IMR-90 (cell line): ENCODE measurements around the gene SYTL2. TPM values are rescaled to one million over a fixed set of nuclear protein-coding genes. Genes with fewer than 3 reads are reported as not detected.

Experiments
- ATAC-seq: fragments of 200-7000 bp; cut with Tn5 transposase; 2 replicates; pipeline ENCODE4 v1.9.1; 2020; ENCODE audit warnings: low read depth, mild to moderate bottlenecking, moderate library complexity
- BruUV-seq: library from RNA; stranded (reverse); fragments of 400-500 nt; replicated peaks from 2 replicates; lab custom pipeline; 2021; lab: Mats Ljungman, UMichigan
- CTCF ChIA-PET: fragments of 300-600 bp; formaldehyde crosslinking; extraction: SDS; loops from one replicate; lab custom pipeline; 2021; ENCODE audit warnings: antibody characterized with exemption; lab: Yijun Ruan, JAX
- POLR2A ChIA-PET: fragments of 300-600 bp; sonication (Branson Sonifier 250); formaldehyde crosslinking; loops from one replicate; lab custom pipeline; 2022; ENCODE audit warnings: antibody characterized with exemption; ENCODE audit not compliant: unreplicated experiment; lab: Charles Lee
- DNase-seq: peaks from one replicate; pipeline ENCODE4 v3.0.0; 2013
- H2AFZ ChIP-seq: replicated peaks from 2 replicates; pipeline ENCODE3; 2013; ENCODE audit warnings: low read length, mild to moderate bottlenecking; ENCODE audit not compliant: poor library complexity
- H2AK5ac ChIP-seq: 2 replicates; pipeline ENCODE4 v1.6.1; 2013; ENCODE audit warnings: low read depth, low read length, inconsistent platforms
- H2AK9ac ChIP-seq: replicated peaks from 2 replicates; pipeline ENCODE3; 2013; ENCODE audit warnings: mild to moderate bottlenecking, low read depth, low read length, moderate library complexity; ENCODE audit not compliant: poor library complexity
- H2BK120ac ChIP-seq: 2 replicates; pipeline ENCODE4 v1.6.1; 2013; ENCODE audit warnings: low read depth, low read length, inconsistent platforms
- H2BK15ac ChIP-seq: 3 replicates; pipeline ENCODE4 v1.6.1; 2013; ENCODE audit warnings: low read depth, low read length, inconsistent platforms
- H2BK20ac ChIP-seq: 2 replicates; pipeline ENCODE4 v1.6.1; 2013; ENCODE audit warnings: low read depth, mild to moderate bottlenecking, inconsistent platforms, low read length, moderate library complexity
- H2BK5ac ChIP-seq: 2 replicates; pipeline ENCODE4 v1.6.1; 2013; ENCODE audit warnings: mild to moderate bottlenecking, low read depth, low read length, inconsistent platforms; ENCODE audit not compliant: poor library complexity, severe bottlenecking
- H3K14ac ChIP-seq: replicated peaks from 2 replicates; pipeline ENCODE4 v1.6.1; 2013; ENCODE audit warnings: low read depth, low read length, inconsistent platforms
- H3K18ac ChIP-seq: 2 replicates; pipeline ENCODE4 v1.6.1; 2013; ENCODE audit warnings: low read depth, low read length, control low read depth
- H3K23ac ChIP-seq: 2 replicates; pipeline ENCODE4 v1.6.1; 2013; ENCODE audit warnings: low read depth, low read length, inconsistent platforms
- H3K27ac ChIP-seq: 2 replicates; pipeline ENCODE4 v1.5.1; 2013; ENCODE audit warnings: mild to moderate bottlenecking, control low read depth, low read length; ENCODE audit not compliant: insufficient read depth
- H3K27me3 ChIP-seq: 2 replicates; pipeline ENCODE4 v1.6.1; 2013; ENCODE audit warnings: low read length; ENCODE audit not compliant: control insufficient read depth, insufficient read depth
- H3K36me3 ChIP-seq: 2 replicates; pipeline ENCODE4 v1.6.1; 2013; ENCODE audit warnings: low read length, mixed read lengths; ENCODE audit not compliant: control insufficient read depth, insufficient read depth
- H3K4ac ChIP-seq: 2 replicates; pipeline ENCODE4 v1.6.1; 2013; ENCODE audit warnings: low read depth, low read length, inconsistent platforms
- H3K4me1 ChIP-seq: 2 replicates; pipeline ENCODE4 v1.6.1; 2013; ENCODE audit warnings: low read length, mixed read lengths; ENCODE audit not compliant: control insufficient read depth, insufficient read depth
- H3K4me2 ChIP-seq: 2 replicates; pipeline ENCODE4 v1.6.1; 2013; ENCODE audit warnings: low read depth, mild to moderate bottlenecking, control low read depth, low read length, moderate library complexity
- H3K4me3 ChIP-seq: 2 replicates; pipeline ENCODE4 v1.5.1; 2013; ENCODE audit warnings: low read depth, mild to moderate bottlenecking, control low read depth, low read length, moderate library complexity; ENCODE audit not compliant: insufficient read depth
- H3K56ac ChIP-seq: 2 replicates; pipeline ENCODE4 v1.6.1; 2013; ENCODE audit warnings: low read length, inconsistent platforms; ENCODE audit not compliant: insufficient read depth; ENCODE audit errors: extremely low read depth
- H3K79me1 ChIP-seq, 2 experiments: 2 replicates each; pipeline ENCODE4 v1.6.1; 2013; ENCODE audit warnings: low read length in 2 of 2, inconsistent platforms in 1 of 2, low read depth in 1 of 2
- H3K9ac ChIP-seq: 2 replicates; pipeline ENCODE4 v1.6.1; 2013; ENCODE audit warnings: low read depth, low read length, control low read depth
- H3K9me1 ChIP-seq: 2 replicates; pipeline ENCODE4 v1.6.1; 2013; ENCODE audit warnings: low read length, inconsistent platforms; ENCODE audit not compliant: insufficient read depth
- H3K9me3 ChIP-seq: 2 replicates; pipeline ENCODE4 v1.6.1; 2013; ENCODE audit warnings: low read length; ENCODE audit not compliant: control insufficient read depth, insufficient read depth
- H4K20me1 ChIP-seq: 2 replicates; pipeline ENCODE4 v1.6.1; 2013; ENCODE audit warnings: low read length, inconsistent platforms; ENCODE audit not compliant: insufficient read depth
- H4K5ac ChIP-seq: 2 replicates; pipeline ENCODE4 v1.6.1; 2013; ENCODE audit warnings: mild to moderate bottlenecking, low read depth, low read length, control low read depth
- H4K8ac ChIP-seq, 2 experiments: 2 replicates each; pipeline ENCODE4 v1.6.1; 2013; ENCODE audit warnings: low read depth in 2 of 2, low read length in 2 of 2, control low read depth in 1 of 2, inconsistent platforms in 1 of 2
- H4K91ac ChIP-seq: 2 replicates; pipeline ENCODE4 v1.6.1; 2013; ENCODE audit warnings: low read depth, low read length, inconsistent platforms; ENCODE audit not compliant: insufficient read depth
- CHD1 ChIP-seq: IDR thresholded peaks from 2 replicates; pipeline ENCODE4 v1.6.1; 2012; ENCODE audit warnings: low read depth, low read length, improper control_type of control experiment
- FOS ChIP-seq: fragments of 150-350 bp; IDR thresholded peaks from 2 replicates; pipeline ENCODE4 v1.6.1; 2016; ENCODE audit warnings: low read depth, low read length
- MXI1 ChIP-seq: IDR thresholded peaks from 2 replicates; pipeline ENCODE4 v1.6.1; 2012; ENCODE audit warnings: low read depth, mild to moderate bottlenecking, low read length, moderate library complexity, borderline replicate concordance
- RCOR1 ChIP-seq: IDR thresholded peaks from 2 replicates; pipeline ENCODE4 v1.6.1; 2012; ENCODE audit warnings: mild to moderate bottlenecking, low read length, improper control_type of control experiment; ENCODE audit not compliant: insufficient replicate concordance
- WGBS, 2 experiments: methylation state at CpG; one replicate each; pipeline versions ENCODE4 v1.1.5 to v1.1.7; 2013; ENCODE audit warnings: missing lambda C conversion rate in 2 of 2; ENCODE audit not compliant: insufficient read length in 1 of 2; ENCODE audit errors: extremely low coverage in 2 of 2; 5-methylcytosine and 5-hydroxymethylcytosine counted together
- dilution Hi-C: fragments of 300-500 bp; cut with HindIII; formaldehyde crosslinking; loops from one replicate; pipeline ENCODE4 v1.14.3; 2018; ENCODE audit warnings: low sequenced_read_pairs; ENCODE audit not compliant: unreplicated experiment
- in situ Hi-C: fragments of 300-500 bp; cut with MboI; formaldehyde crosslinking; loops from 3 replicates; pipeline ENCODE4 v1.14.3; 2019; ENCODE audit warnings: low sequenced_read_pairs, inconsistent platforms, mixed read lengths
- intact Hi-C: fragments of 100-400 bp; cut with micrococcal nuclease; formaldehyde crosslinking; loops from 2 replicates; pipeline ENCODE4 v1.10.0; 2022
- polyA plus RNA-seq, 3 experiments: library from polyadenylated mRNA; depleted of rRNA; stranded (reverse); fragments of >200 nt; gene quantifications; 2 replicates each; pipeline ENCODE4 v1.2.3, GENCODE V29; 2012; ENCODE audit warnings: low replicate concordance in 1 of 3
- total RNA-seq: library from RNA; depleted of rRNA; stranded (reverse); fragments of >200 nt; gene quantifications from 2 replicates; pipeline ENCODE4 v1.2.3, GENCODE V29; 2012

The SYTL2 gene
- total and polyA plus RNA-seq, 2 of the 4 experiments (the other 2 are of a cell fraction) = 45.2 to 70.0 TPM

- H2AFZ ChIP-seq = no peak overlapping the region
- 0 out of 2 replicates have a peak overlapping the region, but pooled peaks have one; percentile 20 for H3K4ac ChIP-seq
- in situ Hi-C loops (no loop called here), dilution Hi-C loops (no loop called here), intact Hi-C loops (no loop called here)
- H4K20me1 ChIP-seq = no peaks in the 10 kb centered on the region
- peak overlapping the region; percentile 77 for H2AK5ac ChIP-seq
- H3K4me1 ChIP-seq = peaks cover 13% of the 10 kb centered on the region
- peak overlapping the region; percentile 50 for H2BK120ac ChIP-seq
- no peak overlapping the region for H4K8ac ChIP-seq
- DNase-seq = no peak
- no peak for ATAC-seq
- H4K91ac ChIP-seq = peak overlapping the region; percentile 4; the same call in 1 of the 2 replicates
- peaks cover 4% of the 10 kb centered on the region for H3K9me1 ChIP-seq
- H3K4me2 ChIP-seq = no peak overlapping the region
- no peak overlapping the region for H3K9ac ChIP-seq
- H4K5ac ChIP-seq = peak overlapping the region; percentile 19
- WGBS, 2 experiments = 83% methylated on average over 1 of the region's 5 CpGs; no CpG with 5 or more reads in 1 of the 2 experiments
- BruUV-seq = no TSS peak
- peak overlapping the region; percentile 18; the same call in 1 of the 2 replicates for H3K27ac ChIP-seq
- H3K18ac ChIP-seq = peak overlapping the region; percentile 30; the same call in 1 of the 2 replicates
- peaks cover 3% of the 10 kb centered on the region for H3K36me3 ChIP-seq
- TF ChIP-seq RCOR1 (no peak), MXI1 (no peak), CHD1 (no peak), FOS (no peak)
- peak overlapping the region; percentile 7 for H2BK5ac ChIP-seq
- peak overlapping the region; percentile 61; the same call in 1 of the 3 replicates for H2BK15ac ChIP-seq
- no peak overlapping the region for H3K56ac ChIP-seq
- H3K79me1 ChIP-seq = peaks cover 8 to 12% of the 10 kb centered on the region in 2 experiments; a peak in 2 of 4 replicates
- H3K27me3 ChIP-seq = no peaks in the 10 kb centered on the region
- H3K4me3 ChIP-seq = no peak overlapping the region
- POLR2A ChIA-PET = no interaction called here
- no peak overlapping the region for H3K14ac ChIP-seq
- CTCF ChIA-PET = no interaction called here
- no peak overlapping the region for H3K23ac ChIP-seq
- H2AK9ac ChIP-seq = no peak overlapping the region
- no peak overlapping the region for H2BK20ac ChIP-seq
- no peaks in the 10 kb centered on the region for H3K9me3 ChIP-seq
These were observed 87.9 kb downstream of the SYTL2 start for GRCh38 chr11:85723088-85723487.
